HepG2 (cell line): ENCODE data around the gene SUPT6H. TPM values are rescaled to one million over a fixed set of nuclear protein-coding genes. Genes with fewer than 3 reads are reported as not detected.
A peak's percentile ranks its signal among the peaks of the same experiment; 100 is the strongest.

ENCODE experiments used
- BRD4 ChIP-seq: sonication (generic); formaldehyde crosslinking; IDR thresholded peaks from 2 replicates; pipeline ENCODE4 v1.4.0; 2020; ENCODE audit warnings: missing genetic modification reagents
- CCDC6 ChIP-seq: sonication (generic); formaldehyde crosslinking; IDR thresholded peaks from 2 replicates; pipeline ENCODE4 v1.8.1; 2022; ENCODE audit warnings: mild to moderate bottlenecking, missing genetic modification reagents, moderate library complexity
- CEBPB ChIP-seq: IDR thresholded peaks from 2 replicates; pipeline ENCODE4 v1.6.1; 2011; ENCODE audit warnings: low read depth, low read length, improper control_type of control experiment, borderline replicate concordance
- KDM5A ChIP-seq: fragments of 200-600 bp; sonication (generic); IDR thresholded peaks from 2 replicates; pipeline ENCODE4 v1.7.0; 2018; ENCODE audit warnings: antibody characterized with exemption, mild to moderate bottlenecking, low read length, borderline replicate concordance
- NR1H2 ChIP-seq: sonication (generic); formaldehyde crosslinking; IDR thresholded peaks from 2 replicates; pipeline ENCODE4 v1.8.1; 2022; ENCODE audit warnings: low read depth, missing genetic modification reagents, borderline replicate concordance
- PAX8 ChIP-seq: sonication (generic); formaldehyde crosslinking; IDR thresholded peaks from 2 replicates; pipeline ENCODE4 v1.8.0; 2022; ENCODE audit warnings: mild to moderate bottlenecking, missing genetic modification reagents, borderline replicate concordance
- RFXANK ChIP-seq: IDR thresholded peaks from 2 replicates; pipeline ENCODE4 v1.6.1; 2016
- ZIK1 ChIP-seq: sonication (generic); formaldehyde crosslinking; IDR thresholded peaks from 2 replicates; pipeline ENCODE4 v1.5.0; 2020; ENCODE audit warnings: mild to moderate bottlenecking, low read depth, missing genetic modification reagents, borderline replicate concordance
- ZNF12 ChIP-seq: sonication (generic); formaldehyde crosslinking; IDR thresholded peaks from 2 replicates; pipeline ENCODE4 v1.5.0; 2020; ENCODE audit warnings: missing genetic modification reagents
- ZNF34 ChIP-seq: sonication (generic); formaldehyde crosslinking; IDR thresholded peaks from 2 replicates; pipeline ENCODE4 v1.4.0; 2020; ENCODE audit warnings: mild to moderate bottlenecking, missing genetic modification reagents, borderline replicate concordance
- ZNF570 ChIP-seq: sonication (generic); formaldehyde crosslinking; IDR thresholded peaks from 2 replicates; pipeline ENCODE4 v1.4.0; 2020; ENCODE audit warnings: mild to moderate bottlenecking, missing genetic modification reagents, borderline replicate concordance
- polyA plus RNA-seq, 8 experiments: library from polyadenylated mRNA; depleted of rRNA in 3 of 8; stranded (reverse) in 7 of 8; unstranded in 1 of 8; fragments of >200 nt; fragmentation: Illumina TruSeq in 4 of 8; extraction: Trizol in 4 of 8; gene quantifications; 2 replicates each; pipeline versions ENCODE4 v1.2.1 to v1.2.3, GENCODE V29; 2011 to 2016; ENCODE audit warnings: low read depth in 4 of 8, missing spikeins in 1 of 8, mixed read lengths in 1 of 8; ENCODE audit not compliant: insufficient read depth in 1 of 8
- total RNA-seq, 5 experiments: library from RNA; depleted of rRNA; stranded (reverse); fragments of >200 nt; fragmentation: Illumina TruSeq; extraction: Trizol; gene quantifications; 2 replicates each; pipeline ENCODE4 v1.2.3, GENCODE V29; 2016; ENCODE audit warnings: low read depth in 1 of 5
- TF ChIP-seq, protein P1 (sequence below): sonication (generic); formaldehyde crosslinking; IDR thresholded peaks from one replicate; pipeline ENCODE4 v1.5.1; 2020; ENCODE audit warnings: mild to moderate bottlenecking, missing genetic modification reagents; ENCODE audit errors: not compliant biosample characterization
- TF ChIP-seq, protein P2 (sequence below): sonication (generic); formaldehyde crosslinking; IDR thresholded peaks from 2 replicates; pipeline ENCODE4 v1.5.0; 2020; ENCODE audit warnings: missing genetic modification reagents
- TF ChIP-seq, protein P3 (sequence below): IDR thresholded peaks from 2 replicates; pipeline ENCODE4 v1.6.1; 2016; ENCODE audit warnings: missing biosample characterization, missing genetic modification reagents, low read depth
- TF ChIP-seq, protein P4 (sequence below): sonication (generic); formaldehyde crosslinking; IDR thresholded peaks from 2 replicates; pipeline ENCODE4 v1.4.0; 2020; ENCODE audit warnings: mild to moderate bottlenecking, low read depth, missing genetic modification reagents
- TF ChIP-seq, protein P5 (sequence below): sonication (generic); formaldehyde crosslinking; IDR thresholded peaks from 2 replicates; pipeline ENCODE4 v1.5.1; 2020; ENCODE audit warnings: mild to moderate bottlenecking, moderate library complexity, missing genetic modification reagents

SUPT6H gene
- total and polyA plus RNA-seq, 2 of the 13 experiments (the other 11 are each of a cell fraction or from before 2014, with no cell fraction given), result 32.7 to 39.9 TPM

DNA sequence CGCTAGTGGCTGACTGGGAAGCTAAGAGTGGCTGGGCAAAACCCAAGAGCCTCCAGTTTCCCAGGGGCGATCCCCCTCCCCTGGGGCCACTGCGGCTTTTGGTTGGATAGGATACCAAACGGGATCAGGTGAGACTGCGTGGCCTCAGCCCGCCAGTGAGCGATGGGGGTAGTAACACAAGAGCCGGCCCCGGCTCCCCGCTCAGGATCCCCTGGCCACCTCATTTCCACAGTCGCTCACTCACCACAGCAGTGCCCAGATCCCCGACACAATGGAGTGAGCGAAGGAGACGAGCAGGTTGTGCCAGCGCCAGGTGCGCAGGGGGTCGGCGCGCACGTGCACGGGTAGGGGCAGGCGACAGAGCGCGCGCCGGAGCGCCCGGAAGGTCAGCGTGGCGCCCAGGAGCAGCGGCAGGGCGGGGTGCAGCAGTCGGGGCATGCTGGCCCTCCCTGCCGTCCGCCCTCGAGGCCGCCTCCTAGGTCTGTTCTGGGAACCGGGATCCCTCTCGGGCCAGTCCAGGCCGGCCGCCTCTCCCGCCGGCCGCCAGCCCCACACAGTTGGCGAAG, 63.7 kb downstream of the SUPT6H start (continued):
- TF ChIP-seq ZNF570 (peak; percentile 75; the same call in 1 of the 2 replicates), ZIK1 (CRISPR knock-in tag) (no peak), BRD4 (CRISPR knock-in tag) (no peak; the same call in none of the 2 replicates), CEBPB (no peak), ZNF34 (CRISPR knock-in tag) (no peak; the same call in 1 of the 2 replicates), NR1H2 (CRISPR knock-in tag) (peak; percentile 85; the same call in 1 of the 2 replicates), PAX8 (CRISPR knock-in tag) (no peak), KDM5A (no peak), ZNF12 (CRISPR knock-in tag) (no peak), CCDC6 (CRISPR knock-in tag) (peak; percentile 47; the same call in 1 of the 2 replicates), RFXANK (no peak)
- TF ChIP-seq, protein P1, sequence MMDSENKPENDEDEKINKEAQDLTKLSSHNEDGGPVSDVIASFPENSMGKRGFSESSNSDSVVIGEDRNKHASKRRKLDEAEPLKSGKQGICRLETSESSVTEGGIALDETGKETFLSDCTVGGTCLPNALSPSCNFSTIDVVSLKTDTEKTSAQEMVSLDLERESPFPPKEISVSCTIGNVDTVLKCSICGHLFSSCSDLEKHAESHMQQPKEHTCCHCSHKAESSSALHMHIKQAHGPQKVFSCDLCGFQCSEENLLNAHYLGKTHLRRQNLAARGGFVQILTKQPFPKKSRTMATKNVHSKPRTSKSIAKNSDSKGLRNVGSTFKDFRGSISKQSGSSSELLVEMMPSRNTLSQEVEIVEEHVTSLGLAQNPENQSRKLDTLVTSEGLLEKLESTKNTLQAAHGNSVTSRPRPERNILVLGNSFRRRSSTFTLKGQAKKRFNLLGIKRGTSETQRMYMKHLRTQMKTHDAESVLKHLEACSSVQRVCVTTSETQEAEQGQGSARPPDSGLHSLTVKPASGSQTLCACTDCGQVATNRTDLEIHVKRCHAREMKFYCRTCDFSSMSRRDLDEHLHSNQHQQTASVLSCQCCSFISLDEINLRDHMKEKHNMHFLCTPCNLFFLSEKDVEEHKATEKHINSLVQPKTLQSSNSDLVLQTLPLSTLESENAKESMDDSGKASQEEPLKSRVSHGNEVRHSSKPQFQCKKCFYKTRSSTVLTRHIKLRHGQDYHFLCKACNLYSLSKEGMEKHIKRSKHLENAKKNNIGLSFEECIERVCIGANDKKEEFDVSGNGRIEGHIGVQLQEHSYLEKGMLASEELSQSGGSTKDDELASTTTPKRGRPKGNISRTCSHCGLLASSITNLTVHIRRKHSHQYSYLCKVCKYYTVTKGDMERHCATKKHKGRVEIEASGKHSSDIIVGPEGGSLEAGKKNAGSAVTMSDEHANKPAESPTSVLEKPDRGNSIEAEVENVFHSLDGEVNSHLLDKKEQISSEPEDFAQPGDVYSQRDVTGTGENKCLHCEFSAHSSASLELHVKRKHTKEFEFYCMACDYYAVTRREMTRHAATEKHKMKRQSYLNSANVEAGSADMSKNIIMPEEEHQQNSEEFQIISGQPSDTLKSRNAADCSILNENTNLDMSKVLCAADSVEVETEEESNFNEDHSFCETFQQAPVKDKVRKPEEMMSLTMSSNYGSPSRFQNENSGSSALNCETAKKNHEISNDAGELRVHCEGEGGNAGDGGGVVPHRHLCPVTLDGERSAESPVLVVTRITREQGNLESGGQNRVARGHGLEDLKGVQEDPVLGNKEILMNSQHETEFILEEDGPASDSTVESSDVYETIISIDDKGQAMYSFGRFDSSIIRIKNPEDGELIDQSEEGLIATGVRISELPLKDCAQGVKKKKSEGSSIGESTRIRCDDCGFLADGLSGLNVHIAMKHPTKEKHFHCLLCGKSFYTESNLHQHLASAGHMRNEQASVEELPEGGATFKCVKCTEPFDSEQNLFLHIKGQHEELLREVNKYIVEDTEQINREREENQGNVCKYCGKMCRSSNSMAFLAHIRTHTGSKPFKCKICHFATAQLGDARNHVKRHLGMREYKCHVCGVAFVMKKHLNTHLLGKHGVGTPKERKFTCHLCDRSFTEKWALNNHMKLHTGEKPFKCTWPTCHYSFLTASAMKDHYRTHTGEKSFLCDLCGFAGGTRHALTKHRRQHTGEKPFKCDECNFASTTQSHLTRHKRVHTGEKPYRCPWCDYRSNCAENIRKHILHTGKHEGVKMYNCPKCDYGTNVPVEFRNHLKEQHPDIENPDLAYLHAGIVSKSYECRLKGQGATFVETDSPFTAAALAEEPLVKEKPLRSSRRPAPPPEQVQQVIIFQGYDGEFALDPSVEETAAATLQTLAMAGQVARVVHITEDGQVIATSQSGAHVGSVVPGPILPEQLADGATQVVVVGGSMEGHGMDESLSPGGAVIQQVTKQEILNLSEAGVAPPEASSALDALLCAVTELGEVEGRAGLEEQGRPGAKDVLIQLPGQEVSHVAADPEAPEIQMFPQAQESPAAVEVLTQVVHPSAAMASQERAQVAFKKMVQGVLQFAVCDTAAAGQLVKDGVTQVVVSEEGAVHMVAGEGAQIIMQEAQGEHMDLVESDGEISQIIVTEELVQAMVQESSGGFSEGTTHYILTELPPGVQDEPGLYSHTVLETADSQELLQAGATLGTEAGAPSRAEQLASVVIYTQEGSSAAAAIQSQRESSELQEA (CRISPR knock-in tag), result peak; percentile 56
- TF ChIP-seq, protein P2, sequence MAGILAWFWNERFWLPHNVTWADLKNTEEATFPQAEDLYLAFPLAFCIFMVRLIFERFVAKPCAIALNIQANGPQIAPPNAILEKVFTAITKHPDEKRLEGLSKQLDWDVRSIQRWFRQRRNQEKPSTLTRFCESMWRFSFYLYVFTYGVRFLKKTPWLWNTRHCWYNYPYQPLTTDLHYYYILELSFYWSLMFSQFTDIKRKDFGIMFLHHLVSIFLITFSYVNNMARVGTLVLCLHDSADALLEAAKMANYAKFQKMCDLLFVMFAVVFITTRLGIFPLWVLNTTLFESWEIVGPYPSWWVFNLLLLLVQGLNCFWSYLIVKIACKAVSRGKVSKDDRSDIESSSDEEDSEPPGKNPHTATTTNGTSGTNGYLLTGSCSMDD (CRISPR knock-in tag), result no peak
- TF ChIP-seq, protein P3, sequence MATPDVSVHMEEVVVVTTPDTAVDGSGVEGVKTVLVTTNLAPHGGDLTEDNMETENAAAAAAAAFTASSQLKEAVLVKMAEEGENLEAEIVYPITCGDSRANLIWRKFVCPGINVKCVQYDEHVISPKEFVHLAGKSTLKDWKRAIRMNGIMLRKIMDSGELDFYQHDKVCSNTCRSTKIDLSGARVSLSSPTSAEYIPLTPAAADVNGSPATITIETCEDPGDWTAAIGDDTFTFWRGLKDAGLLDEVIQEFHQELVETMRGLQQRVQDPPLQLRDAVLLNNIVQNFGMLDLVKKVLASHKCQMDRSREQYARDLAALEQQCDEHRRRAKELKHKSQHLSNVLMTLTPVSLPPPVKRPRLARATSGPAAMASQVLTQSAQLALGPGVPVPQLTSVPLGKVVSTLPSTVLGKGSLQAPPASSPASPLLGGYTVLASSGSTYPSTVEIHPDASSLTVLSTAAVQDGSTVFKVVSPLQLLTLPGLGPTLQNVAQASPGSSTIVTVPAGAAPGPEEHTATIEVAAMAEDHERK (CRISPR knock-in tag), result no peak
- TF ChIP-seq, protein P4, sequence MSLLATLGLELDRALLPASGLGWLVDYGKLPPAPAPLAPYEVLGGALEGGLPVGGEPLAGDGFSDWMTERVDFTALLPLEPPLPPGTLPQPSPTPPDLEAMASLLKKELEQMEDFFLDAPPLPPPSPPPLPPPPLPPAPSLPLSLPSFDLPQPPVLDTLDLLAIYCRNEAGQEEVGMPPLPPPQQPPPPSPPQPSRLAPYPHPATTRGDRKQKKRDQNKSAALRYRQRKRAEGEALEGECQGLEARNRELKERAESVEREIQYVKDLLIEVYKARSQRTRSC (CRISPR knock-in tag), result no peak
- TF ChIP-seq, protein P5, sequence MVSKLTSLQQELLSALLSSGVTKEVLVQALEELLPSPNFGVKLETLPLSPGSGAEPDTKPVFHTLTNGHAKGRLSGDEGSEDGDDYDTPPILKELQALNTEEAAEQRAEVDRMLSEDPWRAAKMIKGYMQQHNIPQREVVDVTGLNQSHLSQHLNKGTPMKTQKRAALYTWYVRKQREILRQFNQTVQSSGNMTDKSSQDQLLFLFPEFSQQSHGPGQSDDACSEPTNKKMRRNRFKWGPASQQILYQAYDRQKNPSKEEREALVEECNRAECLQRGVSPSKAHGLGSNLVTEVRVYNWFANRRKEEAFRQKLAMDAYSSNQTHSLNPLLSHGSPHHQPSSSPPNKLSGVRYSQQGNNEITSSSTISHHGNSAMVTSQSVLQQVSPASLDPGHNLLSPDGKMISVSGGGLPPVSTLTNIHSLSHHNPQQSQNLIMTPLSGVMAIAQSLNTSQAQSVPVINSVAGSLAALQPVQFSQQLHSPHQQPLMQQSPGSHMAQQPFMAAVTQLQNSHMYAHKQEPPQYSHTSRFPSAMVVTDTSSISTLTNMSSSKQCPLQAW (CRISPR knock-in tag), result no peak
